ENCODE data around the gene WWOX. TPM values are rescaled to one million over a fixed set of nuclear protein-coding genes. Genes with fewer than 3 reads are reported as not detected.

The WWOX gene
- polyA plus RNA-seq, 1 donor (not counting 4 experiments of a cell fraction or from before 2014, with no cell fraction given), result 5.1 TPM

DNA sequence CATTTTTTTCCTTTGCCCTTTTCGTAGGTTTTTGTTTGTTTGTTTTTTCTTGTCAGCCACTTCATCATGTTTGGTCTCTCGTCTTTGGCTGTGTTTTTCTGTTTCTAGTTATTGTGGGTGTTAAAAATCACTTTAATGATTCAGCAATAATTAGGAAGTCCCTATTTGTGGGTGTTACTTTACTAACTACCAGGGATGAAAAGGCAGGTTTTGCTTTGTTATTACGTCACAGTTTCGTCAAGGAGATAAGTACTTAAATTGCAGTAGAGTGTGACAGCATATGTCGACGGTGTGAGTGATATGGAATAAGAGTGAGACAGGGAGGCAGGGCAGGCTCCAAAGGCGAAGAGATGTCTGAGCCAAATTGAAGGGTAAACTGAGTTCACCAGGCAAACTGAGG is 479.6 kb downstream of the WWOX start:
- H3K9ac ChIP-seq (ENCODE audit: control insufficient read depth, extremely low read depth, insufficient read depth, low read length), result no peak overlapping the region
- no peak overlapping the region for H2AFZ ChIP-seq (ENCODE audit: control insufficient read depth, low read length)
- no peaks in the 10 kb centered on the region for H3K36me3 ChIP-seq (ENCODE audit: control insufficient read depth in 2 of 2, extremely low read depth in 1 of 2, insufficient read depth in 2 of 2, low read length in 2 of 2)
- no peak overlapping the region for H3K27ac ChIP-seq (ENCODE audit: control insufficient read depth, insufficient read depth, low read length)
- H3K27me3 ChIP-seq (ENCODE audit: control insufficient read depth, extremely low read depth, insufficient read depth, low read length), result no peaks in the 10 kb centered on the region
- H3K4me1 ChIP-seq (ENCODE audit: control insufficient read depth, extremely low read depth, insufficient read depth, low read length), result peaks cover 12% of the 10 kb centered on the region
- H3K4me3 ChIP-seq (ENCODE audit: control insufficient read depth in 2 of 3, extremely low read depth in 1 of 3, insufficient read depth in 2 of 3, low read depth in 1 of 3, low read length in 3 of 3), result no peak overlapping the region
- H3K79me2 ChIP-seq (ENCODE audit: control insufficient read depth, insufficient read depth, low read length), result no peaks in the 10 kb centered on the region
- dilution Hi-C loops (cut with MboI; ENCODE audit: extremely low pct_ligation_motif_present, low sequenced_read_pairs), result no loop called here
- FAIRE-seq, result no peak
- no peak for TF ChIP-seq EZH2 (IDR thresholded peaks at IDR 0.05; ENCODE audit: low read length)
- TF ChIP-seq, protein P1, sequence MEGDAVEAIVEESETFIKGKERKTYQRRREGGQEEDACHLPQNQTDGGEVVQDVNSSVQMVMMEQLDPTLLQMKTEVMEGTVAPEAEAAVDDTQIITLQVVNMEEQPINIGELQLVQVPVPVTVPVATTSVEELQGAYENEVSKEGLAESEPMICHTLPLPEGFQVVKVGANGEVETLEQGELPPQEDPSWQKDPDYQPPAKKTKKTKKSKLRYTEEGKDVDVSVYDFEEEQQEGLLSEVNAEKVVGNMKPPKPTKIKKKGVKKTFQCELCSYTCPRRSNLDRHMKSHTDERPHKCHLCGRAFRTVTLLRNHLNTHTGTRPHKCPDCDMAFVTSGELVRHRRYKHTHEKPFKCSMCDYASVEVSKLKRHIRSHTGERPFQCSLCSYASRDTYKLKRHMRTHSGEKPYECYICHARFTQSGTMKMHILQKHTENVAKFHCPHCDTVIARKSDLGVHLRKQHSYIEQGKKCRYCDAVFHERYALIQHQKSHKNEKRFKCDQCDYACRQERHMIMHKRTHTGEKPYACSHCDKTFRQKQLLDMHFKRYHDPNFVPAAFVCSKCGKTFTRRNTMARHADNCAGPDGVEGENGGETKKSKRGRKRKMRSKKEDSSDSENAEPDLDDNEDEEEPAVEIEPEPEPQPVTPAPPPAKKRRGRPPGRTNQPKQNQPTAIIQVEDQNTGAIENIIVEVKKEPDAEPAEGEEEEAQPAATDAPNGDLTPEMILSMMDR (optimal IDR thresholded peaks at IDR 0.05 in 1 of 3, IDR thresholded peaks at IDR 0.05 in 1 of 3, conservative IDR thresholded peaks at IDR 0.05 in 1 of 3; ENCODE audit: extremely low read depth in 1 of 3, insufficient read depth in 2 of 3, low read length in 3 of 3), result no peak
- no peaks in the 10 kb centered on the region for H3K9me3 ChIP-seq (ENCODE audit: control insufficient read depth, low read depth, low read length)
- no peak overlapping the region for H3K4me2 ChIP-seq (ENCODE audit: control insufficient read depth, extremely low read depth, insufficient read depth, low read depth, low read length)
- no peaks in the 10 kb centered on the region for H4K20me1 ChIP-seq (ENCODE audit: control insufficient read depth, extremely low read depth, insufficient read depth, low read length)
- no peak for DNase-seq (ENCODE audit: low read depth, low spot score)
- H3K9me1 ChIP-seq (ENCODE audit: control insufficient read depth, extremely low read depth, insufficient read depth, low read length), result no peaks in the 10 kb centered on the region

DNA sequence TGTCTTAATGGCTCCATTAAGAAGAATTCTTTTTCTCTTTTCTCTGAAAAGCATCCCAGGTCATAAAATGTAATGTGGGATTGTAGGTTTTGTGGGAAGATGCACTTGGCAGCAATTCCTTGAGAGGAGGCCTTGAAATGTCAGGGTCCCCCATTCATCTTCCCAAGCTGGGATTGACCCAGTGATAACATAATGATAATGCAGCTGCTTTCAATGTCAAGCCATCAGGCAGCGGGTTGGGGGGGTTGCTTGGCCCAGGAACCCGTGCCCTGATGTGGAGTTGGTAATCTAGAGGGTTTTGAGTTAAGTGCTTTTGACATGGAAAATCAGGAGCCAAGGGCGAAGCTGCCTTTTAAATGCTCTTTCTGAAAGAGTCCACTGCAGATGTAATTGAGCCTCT is 484.0 kb downstream of the WWOX start:
- DNase-seq (ENCODE audit: low read depth, low spot score) (no peak), FAIRE-seq (no peak)
- Histone ChIP-seq H3K4me2 (ENCODE audit: control insufficient read depth, extremely low read depth, insufficient read depth, low read depth, low read length) (no peak overlapping the region), H3K4me3 (ENCODE audit: control insufficient read depth in 2 of 3, extremely low read depth in 1 of 3, insufficient read depth in 2 of 3, low read depth in 1 of 3, low read length in 3 of 3) (no peak overlapping the region), H4K20me1 (ENCODE audit: control insufficient read depth, extremely low read depth, insufficient read depth, low read length) (no peaks in the 10 kb centered on the region), H3K27me3 (ENCODE audit: control insufficient read depth, extremely low read depth, insufficient read depth, low read length) (no peaks in the 10 kb centered on the region), H3K79me2 (ENCODE audit: control insufficient read depth, insufficient read depth, low read length) (no peaks in the 10 kb centered on the region), H3K36me3 (ENCODE audit: control insufficient read depth in 2 of 2, extremely low read depth in 1 of 2, insufficient read depth in 2 of 2, low read length in 2 of 2) (no peaks in the 10 kb centered on the region), H2AFZ (ENCODE audit: control insufficient read depth, low read length) (no peak overlapping the region), H3K4me1 (ENCODE audit: control insufficient read depth, extremely low read depth, insufficient read depth, low read length) (no peaks in the 10 kb centered on the region), H3K9me1 (ENCODE audit: control insufficient read depth, extremely low read depth, insufficient read depth, low read length) (no peaks in the 10 kb centered on the region), H3K27ac (ENCODE audit: control insufficient read depth, insufficient read depth, low read length) (no peak overlapping the region), H3K9ac (ENCODE audit: control insufficient read depth, extremely low read depth, insufficient read depth, low read length) (no peak overlapping the region), H3K9me3 (ENCODE audit: control insufficient read depth, low read depth, low read length) (no peaks in the 10 kb centered on the region)
- dilution Hi-C loops (cut with MboI; ENCODE audit: extremely low pct_ligation_motif_present, low sequenced_read_pairs), result no loop called here
- no peak for TF ChIP-seq EZH2 (IDR thresholded peaks at IDR 0.05; ENCODE audit: low read length)
- TF ChIP-seq, protein P1 (optimal IDR thresholded peaks at IDR 0.05 in 1 of 3, IDR thresholded peaks at IDR 0.05 in 1 of 3, conservative IDR thresholded peaks at IDR 0.05 in 1 of 3; ENCODE audit: extremely low read depth in 1 of 3, insufficient read depth in 2 of 3, low read length in 3 of 3), result no peak

Measured in keratinocyte (primary cell).